Neuron (in vitro differentiated cells): ENCODE data around the gene TXNRD3.

Experiments used
- H2AFZ ChIP-seq: one replicate; pipeline ENCODE4 v1.6.1; 2013; ENCODE audit warnings: low read depth, mild to moderate bottlenecking, inconsistent platforms, low read length, moderate library complexity
- H3K27me3 ChIP-seq: one replicate; pipeline ENCODE4 v1.6.1; 2013; ENCODE audit warnings: low read length; ENCODE audit not compliant: insufficient read depth
- H3K36me3 ChIP-seq: one replicate; pipeline ENCODE4 v1.6.1; 2013; ENCODE audit warnings: low read length; ENCODE audit not compliant: insufficient read depth
- H3K4me1 ChIP-seq: one replicate; pipeline ENCODE4 v1.6.1; 2013; ENCODE audit warnings: low read length; ENCODE audit not compliant: insufficient read depth
- H3K4me3 ChIP-seq: 2 replicates; pipeline ENCODE4 v1.5.1; 2013; ENCODE audit warnings: mild to moderate bottlenecking, low read length, moderate library complexity
- H3K9me3 ChIP-seq: one replicate; pipeline ENCODE4 v1.6.1; 2013; ENCODE audit warnings: low read length

Gene TXNRD3

GRCh38 chr3:126666658-126667528 is 12.0 kb upstream of the TXNRD3 start:
- Histone ChIP-seq H3K4me3 (no peak overlapping the region), H3K27me3 (peaks cover 10% of the 10 kb centered on the region), H2AFZ (no peak overlapping the region), H3K4me1 (no peaks in the 10 kb centered on the region), H3K36me3 (no peaks in the 10 kb centered on the region), H3K9me3 (no peaks in the 10 kb centered on the region)

- Histone ChIP-seq H2AFZ (no peak overlapping the region), H3K36me3 (no peaks in the 10 kb centered on the region), H3K27me3 (peaks cover 10% of the 10 kb centered on the region), H3K9me3 (peaks cover 5% of the 10 kb centered on the region), H3K4me1 (no peaks in the 10 kb centered on the region), H3K4me3 (no peak overlapping the region)
These were observed 11.2 kb upstream of the TXNRD3 start for GRCh38 chr3:126665959-126666657.

- Histone ChIP-seq H3K27me3 (peaks cover 10% of the 10 kb centered on the region), H3K36me3 (no peaks in the 10 kb centered on the region), H3K4me1 (no peaks in the 10 kb centered on the region), H3K4me3 (no peak overlapping the region), H3K9me3 (peaks cover 5% of the 10 kb centered on the region), H2AFZ (no peak overlapping the region)
These were observed 10.5 kb upstream of the TXNRD3 start for GRCh38 chr3:126665221-126665936.

- Histone ChIP-seq H3K4me1 (no peaks in the 10 kb centered on the region), H3K36me3 (no peaks in the 10 kb centered on the region), H3K4me3 (no peak overlapping the region), H2AFZ (no peak overlapping the region), H3K9me3 (peaks cover 5% of the 10 kb centered on the region), H3K27me3 (peaks cover 10% of the 10 kb centered on the region)
These were observed 9.8 kb upstream of the TXNRD3 start for GRCh38 chr3:126664591-126665214.

- no peaks in the 10 kb centered on the region for H3K4me1 ChIP-seq
- H3K27me3 ChIP-seq = peaks cover 10% of the 10 kb centered on the region
- no peak overlapping the region for H2AFZ ChIP-seq
- H3K4me3 ChIP-seq = no peak overlapping the region
- H3K9me3 ChIP-seq = peaks cover 5% of the 10 kb centered on the region
- no peaks in the 10 kb centered on the region for H3K36me3 ChIP-seq
These were observed 8.8 kb upstream of the TXNRD3 start for GRCh38 chr3:126663750-126664149.

GRCh38 chr3:126663257-126663656 is 8.3 kb upstream of the TXNRD3 start:
- no peak overlapping the region for H3K4me3 ChIP-seq
- no peaks in the 10 kb centered on the region for H3K36me3 ChIP-seq
- peaks cover 5% of the 10 kb centered on the region for H3K9me3 ChIP-seq
- H3K27me3 ChIP-seq = peaks cover 10% of the 10 kb centered on the region
- no peaks in the 10 kb centered on the region for H3K4me1 ChIP-seq
- no peak overlapping the region for H2AFZ ChIP-seq

- Histone ChIP-seq H3K9me3 (peaks cover 5% of the 10 kb centered on the region), H3K4me3 (no peak overlapping the region), H2AFZ (no peak overlapping the region), H3K4me1 (no peaks in the 10 kb centered on the region), H3K27me3 (peaks cover 9% of the 10 kb centered on the region), H3K36me3 (no peaks in the 10 kb centered on the region)
These were observed 6.8 kb upstream of the TXNRD3 start for GRCh38 chr3:126661532-126662364.

GRCh38 chr3:126659915-126660886 is 5.3 kb upstream of the TXNRD3 start:
- no peak overlapping the region for H3K4me3 ChIP-seq
- peaks cover 9% of the 10 kb centered on the region for H3K27me3 ChIP-seq

GRCh38 chr3:126658584-126658983 is 3.7 kb upstream of the TXNRD3 start:
- Histone ChIP-seq H3K27me3 (peaks cover 9% of the 10 kb centered on the region), H2AFZ (no peak overlapping the region), H3K4me1 (peaks cover 4% of the 10 kb centered on the region), H3K4me3 (no peak overlapping the region), H3K9me3 (peaks cover 5% of the 10 kb centered on the region), H3K36me3 (no peaks in the 10 kb centered on the region)

More at GRCh38 chr3:126659915-126660886, 5.3 kb upstream of the TXNRD3 start:
- no peak overlapping the region for H2AFZ ChIP-seq
- H3K36me3 ChIP-seq = no peaks in the 10 kb centered on the region
- H3K4me1 ChIP-seq = no peaks in the 10 kb centered on the region
- H3K9me3 ChIP-seq = peaks cover 5% of the 10 kb centered on the region

GRCh38 chr3:126657901-126658300 is 3.0 kb upstream of the TXNRD3 start:
- Histone ChIP-seq H3K4me1 (peaks cover 4% of the 10 kb centered on the region), H3K36me3 (no peaks in the 10 kb centered on the region), H3K4me3 (no peak overlapping the region), H3K9me3 (peaks cover 5% of the 10 kb centered on the region), H2AFZ (no peak overlapping the region), H3K27me3 (peaks cover 4% of the 10 kb centered on the region)

- H3K4me1 ChIP-seq = peaks cover 4% of the 10 kb centered on the region
- H3K9me3 ChIP-seq = peaks cover 3% of the 10 kb centered on the region
- no peak overlapping the region for H3K4me3 ChIP-seq
- no peaks in the 10 kb centered on the region for H3K36me3 ChIP-seq
- H2AFZ ChIP-seq = no peak overlapping the region
- H3K27me3 ChIP-seq = no peaks in the 10 kb centered on the region
These were observed 1.6 kb upstream of the TXNRD3 start for GRCh38 chr3:126656371-126657134.
